D721Med (cell line): ENCODE results near the gene SERGEF.
"Not testable (repeated sequence)": the region's sequence is repeated elsewhere in the genome, so short reads cannot be mapped to it uniquely, and the experiment has no call there.

Source experiments
- DNase-seq: peaks from one replicate; pipeline ENCODE4 v3.0.0; 2011; ENCODE audit warnings: low spot score; ENCODE audit not compliant: insufficient read length
- FAIRE-seq: peaks from 2 replicates; lab custom pipeline; 2011; peaks lifted over from hg19 to GRCh38; lab: Jason Lieb, UNC
- CTCF ChIP-seq: IDR thresholded peaks from 2 replicates; pipeline ENCODE4 v1.5.1; 2012; ENCODE audit warnings: mild to moderate bottlenecking, control low read depth; ENCODE audit not compliant: insufficient read depth; ENCODE audit errors: missing control alignments

The SERGEF gene

GRCh38 chr11:18000760-18001159, 12.1 kb downstream of the SERGEF start:
- FAIRE-seq (no peak), DNase-seq (no peak)

GRCh38 chr11:18000128-18000527, 12.7 kb downstream of the SERGEF start:
- DNase-seq, FAIRE-seq: not testable (repeated sequence)

More at GRCh38 chr11:18000760-18001159, 12.1 kb downstream of the SERGEF start:
- no peak for TF ChIP-seq CTCF

- no peak for DNase-seq
- TF ChIP-seq CTCF, result no peak
- no peak for FAIRE-seq
Measured at GRCh38 chr11:17992916-17993315, 19.9 kb downstream of the SERGEF start.

GRCh38 chr11:17991783-17992433, 20.9 kb downstream of the SERGEF start:
- FAIRE-seq (peak; percentile 85), DNase-seq (peak; percentile 29)
- TF ChIP-seq CTCF, result peak; percentile 95

GRCh38 chr11:17989306-17989705, 23.5 kb downstream of the SERGEF start:
- TF ChIP-seq CTCF, result no peak
- FAIRE-seq (no peak), DNase-seq (no peak)

GRCh38 chr11:17988465-17988864, 24.4 kb downstream of the SERGEF start:
- no peak for DNase-seq
- TF ChIP-seq CTCF, result no peak
- no peak for FAIRE-seq

- DNase-seq, result no peak
- TF ChIP-seq CTCF, result no peak
- no peak for FAIRE-seq
Measured at GRCh38 chr11:17987826-17988225, 25.0 kb downstream of the SERGEF start.
